Cardiac fibroblast (primary cell): ENCODE results near the gene SSRP1.

Experiments
- DNase-seq, 2 donors: peaks; one replicate each; pipeline versions ENCODE4 v3.0.0 to v3.0.0-alpha.2; 2010; ENCODE audit warnings: low read depth in 2 of 2
- H3K4me3 ChIP-seq, 2 donors: replicated peaks in 1 of 2; 1 replicate in 1 of 2; 2 replicates in 1 of 2; pipeline ENCODE4 v1.5.1; 2011; ENCODE audit warnings: low read depth in 2 of 2, low read length in 2 of 2, mild to moderate bottlenecking in 2 of 2, moderate library complexity in 1 of 2
- CTCF ChIP-seq: IDR thresholded peaks from one replicate; pipeline ENCODE4 v1.5.1; 2011; ENCODE audit warnings: low read depth, mild to moderate bottlenecking, low read length, inconsistent platforms

Gene SSRP1

GRCh38 chr11:57353446-57353845 lies 17.8 kb upstream of the SSRP1 start:
- TF ChIP-seq CTCF = no peak

GRCh38 chr11:57353036-57353435 lies 17.3 kb upstream of the SSRP1 start:
- H3K4me3 ChIP-seq = no peak overlapping the region
- no peak for TF ChIP-seq CTCF
- DNase-seq = no peak

More at GRCh38 chr11:57353446-57353845, 17.8 kb upstream of the SSRP1 start:
- no peak overlapping the region for H3K4me3 ChIP-seq
- no peak for DNase-seq

- TF ChIP-seq CTCF = peak; percentile 95
- H3K4me3 ChIP-seq = no peak overlapping the region
- DNase-seq = peak; percentile 47 to 56
These were observed 14.0 kb upstream of the SSRP1 start for GRCh38 chr11:57349491-57350274.

- H3K4me3 ChIP-seq = no peak overlapping the region
- TF ChIP-seq CTCF = no peak
- peak in 1 of 2 donors; percentile 9 for DNase-seq
These were observed 13.1 kb upstream of the SSRP1 start for GRCh38 chr11:57348636-57349313.

GRCh38 chr11:57348052-57348451 lies 12.4 kb upstream of the SSRP1 start:
- no peak for DNase-seq
- TF ChIP-seq CTCF = no peak
- H3K4me3 ChIP-seq = no peak overlapping the region

- no peak for DNase-seq
- H3K4me3 ChIP-seq = no peak overlapping the region
- TF ChIP-seq CTCF = no peak
These were observed 11.6 kb upstream of the SSRP1 start for GRCh38 chr11:57347336-57347735.
